ENCODE results near the gene ATR.

DNA sequence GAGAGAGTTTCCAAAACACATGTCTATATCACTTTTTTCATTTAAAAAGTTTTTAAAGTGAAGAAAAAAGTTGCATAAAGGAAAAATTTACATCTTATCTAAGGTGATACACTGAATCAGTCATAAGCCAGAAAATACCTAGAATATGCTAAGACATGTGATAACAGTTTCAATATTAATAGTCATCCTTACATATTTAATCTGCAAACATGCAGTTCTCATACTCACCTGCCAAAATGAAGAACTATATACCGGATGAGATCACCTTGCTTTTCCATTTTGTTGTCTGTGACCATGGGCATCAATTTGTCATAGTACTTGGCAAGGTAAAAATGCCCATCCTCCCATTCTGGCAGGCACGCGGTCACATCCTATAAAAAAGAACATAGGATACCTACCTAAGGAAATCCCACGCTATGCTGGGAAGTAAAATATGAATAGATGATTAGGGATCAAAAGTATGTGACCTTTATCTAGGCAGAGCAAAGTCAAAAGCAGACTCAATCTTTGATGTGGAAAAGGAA is 93.6 kb downstream of the ATR start:
- no peak for TF ChIP-seq CTCF (IDR thresholded peaks at IDR 0.05)
- no peak for TF ChIP-seq POLR2A (IDR thresholded peaks at IDR 0.05)
